ENCODE results near the gene RNF225.
"Not testable (repeated sequence)": the region's sequence is repeated elsewhere in the genome, so short reads cannot be mapped to it uniquely, and the experiment has no call there.

Gene RNF225

GRCh38 chr19:58395220-58395978 lies at the start of gene RNF225:
RNF225 (plus strand) TSS chr19:58395656; CDS start chr19:58396090, 434 bp downstream.
- DNase-seq (ENCODE audit: low read depth, low spot score): no peak

DNA sequence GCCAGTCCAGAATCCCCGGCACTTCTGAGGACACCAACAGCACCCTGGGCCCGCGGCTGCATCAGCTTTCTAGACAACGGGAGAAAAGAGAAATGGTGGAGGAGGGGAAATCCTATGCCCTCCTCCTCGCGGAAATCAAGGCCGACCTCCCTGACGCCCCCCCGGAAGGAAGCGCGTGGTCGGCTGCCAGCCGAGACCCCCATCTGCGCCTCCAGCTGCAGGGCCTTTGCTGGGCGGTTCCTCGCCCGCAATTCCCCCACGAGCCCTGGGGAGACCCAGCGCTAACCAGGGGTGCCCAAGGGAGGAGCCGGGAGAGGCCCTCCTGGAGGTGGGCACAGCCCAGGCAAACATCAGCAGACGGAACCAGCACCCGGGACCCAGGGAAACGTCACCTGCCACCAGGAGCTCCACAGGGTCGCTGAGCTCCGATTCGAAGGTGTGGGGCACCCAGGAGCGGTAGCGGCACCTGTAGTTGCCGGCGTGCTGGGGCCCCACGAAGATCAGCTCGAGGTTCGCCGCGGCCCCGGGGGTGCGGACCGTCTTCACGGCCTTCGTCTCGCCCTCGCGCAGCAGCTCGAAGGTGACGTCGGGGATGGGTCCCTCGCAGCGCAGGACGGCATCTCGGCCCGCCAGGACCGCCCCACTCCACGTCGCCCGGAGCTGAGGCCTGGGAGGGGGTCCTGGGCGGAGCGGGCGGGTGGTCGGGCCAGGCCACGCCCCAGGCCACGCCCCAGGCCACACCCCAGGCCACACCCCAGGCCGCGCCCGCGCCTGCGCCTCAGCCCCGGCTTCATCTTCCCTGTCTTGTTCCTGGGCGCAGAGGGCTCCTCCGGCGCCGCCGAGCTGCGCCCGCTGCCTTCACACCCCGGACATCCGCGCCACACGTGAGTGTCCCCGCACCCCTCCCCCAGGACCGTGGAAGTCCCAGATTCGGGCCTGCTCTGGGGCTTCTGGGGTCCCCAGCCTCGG lies 48.2 kb upstream of the RNF225 start:
- peak; percentile 32 for DNase-seq (ENCODE audit: low read depth, low spot score)

- DNase-seq (ENCODE audit: low read depth, low spot score): not testable (repeated sequence)
Measured at GRCh38 chr19:58348080-58348479, 47.4 kb upstream of the RNF225 start.

- no peak for DNase-seq (ENCODE audit: low read depth, low spot score)
Measured at GRCh38 chr19:58349590-58349989, 45.9 kb upstream of the RNF225 start.

GRCh38 chr19:58350001-58350861 lies 45.2 kb upstream of the RNF225 start:
- DNase-seq (ENCODE audit: low read depth, low spot score): no peak

DNA sequence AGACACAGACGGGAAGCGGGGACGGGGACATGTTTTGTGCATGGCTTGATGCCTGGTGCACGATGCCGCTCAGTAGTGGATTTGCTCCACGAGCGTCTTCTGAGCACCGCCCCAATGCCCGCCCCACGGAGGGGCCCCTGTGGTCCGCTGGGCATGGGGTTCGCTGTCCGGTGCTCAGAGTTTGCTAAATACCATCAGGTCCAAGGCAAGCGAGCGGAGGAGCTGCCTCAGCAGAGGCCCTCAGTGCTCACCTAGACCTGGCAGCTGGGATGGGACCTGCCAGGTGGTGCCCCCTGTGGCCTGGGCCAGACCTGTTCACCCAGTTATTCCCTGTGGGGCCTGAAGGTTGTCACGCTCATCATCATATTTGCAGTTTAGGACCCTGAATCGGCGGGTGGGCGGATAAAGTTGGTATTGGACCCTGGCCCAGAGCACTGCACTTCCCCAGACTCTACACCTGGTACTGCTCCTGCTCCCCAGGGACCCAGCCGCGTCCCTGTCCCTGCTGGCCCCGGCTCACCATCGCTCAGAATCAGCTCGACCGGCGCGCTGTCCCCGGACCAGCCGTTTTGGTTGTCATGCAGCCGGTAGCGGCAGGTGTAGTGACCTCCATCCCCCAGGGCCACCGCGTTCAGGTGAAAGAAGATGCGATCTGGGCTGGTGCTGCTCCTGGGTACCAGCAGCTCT lies 44.4 kb upstream of the RNF225 start:
- DNase-seq (ENCODE audit: low read depth, low spot score): no peak

GRCh38 chr19:58351558-58351878 lies 43.9 kb upstream of the RNF225 start:
- DNase-seq (ENCODE audit: low read depth, low spot score): no peak

GRCh38 chr19:58351990-58352755 lies 43.3 kb upstream of the RNF225 start:
- no peak for DNase-seq (ENCODE audit: low read depth, low spot score)

DNA sequence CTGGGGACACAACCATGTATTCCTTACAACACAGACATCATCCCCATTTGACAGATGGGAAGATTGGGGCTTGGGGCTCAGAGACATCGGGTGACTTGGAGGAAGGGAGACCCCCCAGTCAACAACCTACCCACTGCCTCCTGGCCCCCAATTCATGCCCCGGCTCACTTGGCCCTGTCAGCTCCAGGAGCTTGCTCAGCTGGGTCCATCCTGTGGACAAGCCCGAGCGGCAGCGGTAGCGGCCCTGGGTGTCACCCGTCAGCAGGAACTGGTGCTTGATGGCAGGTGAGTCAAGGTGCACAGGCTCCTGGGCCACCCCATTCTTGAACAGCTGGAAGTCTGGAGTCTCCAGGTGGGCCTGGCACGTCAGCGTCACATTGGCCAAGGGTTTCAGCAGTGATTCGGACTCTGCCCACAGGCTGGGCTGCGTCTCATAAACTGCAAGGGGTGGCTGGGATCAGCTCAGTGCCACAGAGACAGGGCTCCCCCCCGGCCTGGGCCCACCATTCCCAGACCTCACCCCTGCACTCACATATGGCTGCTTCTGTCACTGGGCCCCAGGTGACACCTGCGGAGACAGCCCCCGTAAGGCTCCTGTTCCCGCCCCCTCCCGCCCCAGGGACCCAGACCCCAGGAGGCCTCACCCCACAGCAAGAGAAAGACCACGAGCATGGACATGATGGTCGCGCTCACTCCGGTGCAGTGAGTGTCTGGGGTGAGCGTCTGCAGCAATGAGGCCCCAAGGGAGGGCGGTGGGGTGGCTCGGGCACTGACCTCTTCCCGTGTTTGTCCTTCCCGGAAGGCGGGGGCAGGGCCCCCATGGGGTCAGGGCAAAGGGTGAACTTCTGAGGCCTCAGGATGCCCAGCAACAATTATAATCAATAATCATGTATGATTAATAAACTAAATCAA lies 42.4 kb upstream of the RNF225 start, which contains the start of gene A1BG:
TSS of gene A1BG (minus strand) at position 733 of the 912 bp plus-strand sequence. CDS start at position 678, 55 bp downstream.
- DNase-seq (ENCODE audit: low read depth, low spot score): no peak

GRCh38 chr19:58353717-58354477 lies 41.6 kb upstream of the RNF225 start:
- no peak for DNase-seq (ENCODE audit: low read depth, low spot score)

- no peak for DNase-seq (ENCODE audit: low read depth, low spot score)
Measured at GRCh38 chr19:58354478-58355030, 40.9 kb upstream of the RNF225 start.

DNA sequence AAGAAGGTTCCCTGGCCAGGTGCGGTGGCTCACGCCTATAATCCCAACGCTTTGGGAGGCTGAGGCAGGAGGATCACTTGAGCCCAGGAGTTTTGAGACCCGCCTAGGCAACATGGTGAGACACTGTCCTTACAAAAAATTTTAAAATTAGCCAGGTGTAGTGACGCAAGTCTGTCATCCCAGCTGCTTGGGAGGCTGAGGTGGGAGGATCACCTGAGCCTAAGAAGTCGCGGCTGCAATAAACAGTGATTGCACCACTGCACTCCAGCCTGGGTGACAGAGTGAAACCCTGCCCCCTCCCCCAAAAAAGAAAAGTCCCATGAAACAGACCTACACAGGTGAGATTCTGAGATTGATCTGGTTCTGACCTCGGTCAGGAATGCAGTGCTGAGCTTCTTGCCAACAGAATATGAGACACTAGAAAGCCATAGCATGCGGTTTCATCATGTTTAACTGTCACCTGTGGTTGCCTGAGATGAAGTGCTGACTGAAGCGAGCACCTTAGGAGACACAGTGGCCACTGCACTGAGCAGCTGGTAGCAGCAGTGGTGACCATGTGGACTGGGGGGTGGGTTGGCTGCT lies 40.1 kb upstream of the RNF225 start:
- no peak for DNase-seq (ENCODE audit: low read depth, low spot score)

GRCh38 chr19:58355908-58356765 lies 39.3 kb upstream of the RNF225 start:
- no peak for DNase-seq (ENCODE audit: low read depth, low spot score)

- DNase-seq (ENCODE audit: low read depth, low spot score): no peak
Measured at GRCh38 chr19:58356766-58357480, 38.5 kb upstream of the RNF225 start.

- no peak for DNase-seq (ENCODE audit: low read depth, low spot score)
Measured at GRCh38 chr19:58357481-58358145, 37.8 kb upstream of the RNF225 start.

- no peak for DNase-seq (ENCODE audit: low read depth, low spot score)
Measured at GRCh38 chr19:58361900-58362271, 33.6 kb upstream of the RNF225 start.

Data from smooth muscle cell of the brain vasculature (primary cell).